GM19395 (cell line): Measurements from ENCODE around the gene SMPD3.

Experiments
- ATAC-seq: cut with Tn5 transposase; IDR thresholded peaks from one replicate; pipeline ENCODE4 v1.9.1; 2021; ENCODE audit warnings: mild to moderate bottlenecking, moderate library complexity; ENCODE audit not compliant: unreplicated experiment

Gene SMPD3

DNA sequence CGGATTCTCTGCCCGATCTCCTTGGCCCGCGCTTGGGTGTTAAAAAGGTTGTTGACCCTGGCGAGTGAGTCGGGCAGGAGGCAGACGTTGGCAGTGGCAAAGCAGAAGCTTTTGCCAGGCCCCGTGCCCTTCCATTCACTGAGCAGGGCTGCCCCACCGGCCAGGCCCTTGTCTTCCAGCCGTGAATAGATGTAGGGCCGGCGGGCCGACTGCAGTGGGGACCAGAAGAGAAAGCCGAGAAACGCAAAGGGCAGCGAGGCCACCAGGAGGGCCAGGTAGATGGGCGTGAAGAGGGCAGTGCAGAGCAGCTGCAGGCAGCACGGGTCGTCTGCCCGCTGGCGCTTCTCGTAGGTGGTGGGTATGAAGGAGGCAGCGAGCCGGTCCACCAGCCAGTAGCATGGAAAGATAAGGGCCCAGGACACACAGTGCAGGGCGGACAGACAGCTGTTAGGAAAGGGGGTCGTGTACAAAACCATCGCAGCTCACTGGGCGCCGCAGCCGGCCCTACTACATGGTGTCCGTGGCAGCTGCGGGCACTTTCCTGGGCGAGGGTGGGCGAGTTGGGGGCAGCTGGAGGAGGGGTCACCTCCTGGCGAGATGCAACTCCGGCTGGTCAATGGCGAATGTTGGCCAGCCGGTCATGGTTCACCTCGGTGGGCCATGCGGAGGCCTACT, 76.5 kb downstream of the SMPD3 start:
- no peak for ATAC-seq

DNA sequence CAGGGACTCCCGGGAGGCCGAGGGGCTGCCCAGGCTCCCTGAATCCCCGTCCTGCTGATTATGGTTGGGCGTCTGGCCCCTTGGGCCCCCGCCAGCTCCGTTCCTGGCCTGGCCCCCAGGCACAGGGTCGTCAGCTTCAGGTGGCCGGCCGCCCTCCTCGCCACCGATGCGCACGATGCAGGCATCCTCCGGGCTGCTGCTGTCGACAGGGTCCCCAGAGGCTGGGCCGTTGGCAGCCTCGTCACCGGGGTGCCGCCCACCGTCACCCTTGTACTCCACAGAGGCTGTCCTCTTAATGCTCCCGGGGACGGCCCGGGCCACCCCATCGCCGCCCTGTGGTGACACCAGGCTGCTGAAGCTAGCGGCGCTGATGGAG, 77.0 kb downstream of the SMPD3 start:
- ATAC-seq = no peak

DNA sequence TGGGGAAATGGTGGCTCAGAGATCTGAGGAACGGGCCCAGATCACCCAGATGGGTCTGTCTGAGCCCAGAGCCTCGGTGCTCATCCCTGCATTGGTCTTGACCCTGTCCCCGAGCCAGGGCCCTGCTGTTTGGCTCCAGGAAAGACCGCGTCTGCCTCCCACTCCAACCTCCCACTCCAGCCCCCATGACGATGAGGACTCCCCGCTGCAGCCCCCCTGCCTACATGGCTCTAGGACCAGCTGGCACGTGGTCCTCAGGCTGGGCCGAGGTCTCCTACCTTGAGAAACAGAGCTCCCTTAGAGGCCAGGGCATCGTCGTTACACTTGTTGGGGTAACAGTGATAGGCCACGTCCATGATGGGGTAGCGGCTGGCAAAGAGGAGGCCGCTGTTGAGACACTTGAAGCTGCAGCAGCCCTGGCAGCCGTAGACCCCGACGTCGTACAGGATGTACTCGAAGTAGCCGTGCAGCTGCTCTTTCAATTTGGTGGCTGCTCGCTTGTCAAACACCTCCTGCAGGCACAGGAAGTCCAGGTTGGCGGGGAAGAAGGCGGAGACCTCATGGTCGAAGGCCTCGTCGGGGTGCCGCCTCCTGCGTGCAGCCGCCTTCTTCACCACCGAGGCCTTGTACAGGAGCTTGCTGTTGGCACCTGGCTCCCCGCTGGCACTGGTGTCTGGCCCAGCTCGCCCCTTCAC, 77.6 kb downstream of the SMPD3 start:
- ATAC-seq = no peak

DNA sequence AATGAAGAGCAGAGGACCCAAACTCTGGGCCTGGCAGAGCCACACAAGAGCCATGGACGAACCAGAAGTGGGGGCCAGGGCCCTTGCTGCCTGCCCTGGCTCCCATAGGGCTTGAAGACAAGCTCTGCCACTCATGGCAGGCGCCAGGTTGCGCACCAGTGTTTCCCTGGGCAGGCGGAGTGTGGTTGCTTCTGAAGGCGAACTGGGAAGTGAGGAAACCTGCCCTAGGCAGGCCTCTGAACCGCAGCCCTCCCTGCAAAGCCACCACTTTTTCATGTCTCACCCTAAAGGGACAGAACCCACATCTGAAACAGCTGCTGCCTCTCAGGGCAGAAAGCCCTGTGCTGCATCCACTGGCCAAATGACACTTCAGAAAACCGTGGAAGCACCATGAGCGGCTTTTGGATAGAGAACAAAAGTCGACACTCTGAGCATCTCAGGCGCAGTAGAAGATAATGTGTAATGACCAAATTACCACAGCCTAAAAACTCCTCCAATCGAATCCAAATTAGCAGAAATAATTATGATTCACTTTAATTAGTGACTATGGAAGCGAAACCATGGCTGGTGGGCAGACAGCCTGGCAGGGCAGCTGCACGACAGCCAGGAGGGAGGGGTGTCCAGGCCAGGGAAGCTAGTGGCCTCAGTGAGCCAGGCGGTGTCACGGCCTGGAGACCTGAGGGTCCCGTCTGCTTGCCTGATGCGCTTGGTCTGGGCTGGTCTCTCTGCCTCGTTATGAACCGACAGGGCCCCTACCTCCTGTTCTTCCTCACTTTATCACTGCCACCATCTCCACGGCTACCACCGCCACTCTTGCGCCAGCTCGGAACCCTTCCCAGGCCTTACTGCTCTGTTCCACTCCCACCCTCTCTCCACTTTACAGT, 78.4 kb downstream of the SMPD3 start:
- ATAC-seq = peak; percentile 71

DNA sequence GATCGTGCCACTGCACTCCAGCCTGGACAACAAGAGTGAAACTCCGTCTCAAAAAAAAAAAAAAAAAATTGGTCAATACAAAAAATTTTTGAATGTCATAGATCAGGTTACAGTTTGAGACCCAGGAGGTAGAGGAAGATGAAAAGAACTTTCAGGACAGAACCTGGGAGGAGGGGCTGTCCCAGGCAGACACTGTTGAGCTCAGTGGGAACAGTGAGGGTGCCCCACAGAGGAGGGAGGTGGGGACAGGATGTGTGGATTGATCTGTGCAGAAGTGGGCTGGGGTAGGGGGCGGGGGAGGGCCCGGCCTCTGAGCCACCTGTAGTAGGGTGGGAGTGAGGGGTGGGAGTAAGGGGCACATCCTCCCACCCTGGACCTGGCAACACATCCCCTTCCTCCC, 79.1 kb downstream of the SMPD3 start:
- no peak for ATAC-seq

DNA sequence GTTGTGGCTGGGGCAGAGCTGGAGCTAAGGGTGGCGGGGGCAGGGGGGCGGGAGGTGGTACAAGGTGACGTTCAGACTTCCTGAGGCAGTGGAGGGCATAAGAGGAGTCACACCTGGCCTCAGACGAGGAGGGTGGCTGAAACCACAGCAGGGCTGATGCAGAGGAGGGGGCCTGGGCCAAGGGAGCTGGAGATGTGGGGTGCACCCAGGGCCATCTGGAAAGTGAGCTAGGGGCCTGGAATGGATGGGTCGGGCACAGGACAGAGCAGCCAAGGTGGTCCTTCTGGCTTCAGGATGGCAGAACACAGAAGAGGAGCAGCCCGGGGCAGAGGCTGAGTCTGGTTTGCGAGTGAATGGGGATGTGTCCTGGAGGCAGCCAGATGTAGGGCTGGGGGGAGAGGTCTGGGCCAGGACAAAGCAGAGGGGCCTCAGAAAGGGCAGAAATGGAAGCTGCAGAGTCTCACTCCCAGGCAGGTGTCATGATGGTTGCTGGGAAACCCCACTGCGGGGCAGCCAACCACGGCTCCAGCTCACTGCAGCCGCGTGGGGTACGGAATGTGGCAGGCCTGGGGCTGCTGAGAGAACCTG, 79.9 kb downstream of the SMPD3 start:
- no peak for ATAC-seq

DNA sequence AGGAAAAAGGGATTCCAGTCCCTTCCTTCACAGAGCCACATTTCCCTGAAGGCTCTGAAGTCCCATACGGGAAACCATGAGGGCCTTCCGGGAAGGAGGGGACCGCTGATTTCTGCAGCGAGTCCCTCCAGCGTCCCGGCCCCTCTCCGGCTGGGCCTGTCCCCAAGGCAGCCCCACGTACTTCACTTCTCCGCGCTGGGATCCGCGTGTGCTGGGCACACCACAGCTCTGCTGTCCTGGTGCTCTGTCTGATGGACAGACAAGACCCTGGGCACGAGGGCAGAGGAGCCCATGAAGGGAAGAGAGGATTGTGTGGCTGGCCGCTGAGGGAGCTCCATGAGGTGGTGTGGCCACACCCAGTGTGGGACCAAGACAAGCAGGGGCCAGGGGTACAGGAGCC, 80.4 kb downstream of the SMPD3 start:
- no peak for ATAC-seq

DNA sequence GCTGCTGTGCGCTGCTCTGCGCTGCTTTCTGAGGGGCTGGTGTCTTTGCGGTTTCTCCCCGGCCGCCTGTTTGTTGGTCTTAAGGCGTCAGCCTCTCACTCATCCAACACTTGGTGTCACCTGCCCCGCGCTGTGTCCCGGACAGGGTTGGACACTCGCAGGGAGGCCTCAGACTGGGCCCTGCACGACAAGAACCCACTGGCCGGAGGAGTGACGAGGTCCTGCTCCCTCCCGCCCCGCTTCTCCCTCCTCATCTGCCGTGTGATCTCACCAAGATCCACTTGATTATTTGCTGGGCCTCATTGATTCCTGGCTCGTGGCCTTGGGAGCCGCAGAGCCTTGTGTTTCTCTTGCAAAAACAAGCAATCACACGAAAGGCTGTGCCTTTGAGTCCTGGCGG, 80.9 kb downstream of the SMPD3 start:
- no peak for ATAC-seq

DNA sequence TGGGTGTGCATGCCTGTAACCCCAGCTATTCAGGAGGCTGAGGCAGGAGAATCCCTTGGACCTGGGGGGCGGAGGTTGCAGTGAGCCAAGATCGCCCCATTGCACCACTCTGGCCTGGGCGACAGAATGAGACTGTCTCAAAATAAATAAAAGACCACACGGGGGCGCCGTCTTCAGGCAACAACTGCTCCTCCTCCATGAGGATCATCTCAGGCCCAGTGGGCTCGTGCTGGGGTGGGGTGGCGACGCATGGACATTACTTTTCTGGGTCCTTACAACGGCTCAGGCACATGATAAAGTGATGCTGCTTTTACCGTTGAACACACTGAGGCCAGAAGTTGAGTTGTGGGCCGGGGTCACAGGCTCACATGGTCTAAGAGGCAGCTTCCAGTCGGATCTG, 81.3 kb downstream of the SMPD3 start:
- ATAC-seq = no peak

DNA sequence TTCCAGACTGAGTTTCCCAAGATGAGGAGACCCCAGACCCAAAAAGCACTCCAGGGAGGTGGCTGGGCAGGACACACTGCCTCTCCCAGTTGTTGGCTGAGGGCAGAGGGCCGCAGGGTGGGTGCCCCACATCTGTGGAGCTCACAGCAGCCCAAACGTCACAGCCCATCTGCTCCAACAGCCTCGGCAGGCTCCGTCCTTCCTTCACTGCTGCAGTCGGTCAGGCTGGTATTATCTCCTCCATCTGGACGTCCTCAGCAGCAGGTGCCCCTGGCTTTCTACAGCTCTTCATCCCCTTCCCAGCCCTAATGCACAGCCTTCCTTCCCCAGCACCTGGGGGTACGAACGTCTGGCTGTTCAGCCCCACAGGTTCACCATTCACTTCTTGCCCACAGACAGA, 82.2 kb downstream of the SMPD3 start:
- no peak for ATAC-seq

DNA sequence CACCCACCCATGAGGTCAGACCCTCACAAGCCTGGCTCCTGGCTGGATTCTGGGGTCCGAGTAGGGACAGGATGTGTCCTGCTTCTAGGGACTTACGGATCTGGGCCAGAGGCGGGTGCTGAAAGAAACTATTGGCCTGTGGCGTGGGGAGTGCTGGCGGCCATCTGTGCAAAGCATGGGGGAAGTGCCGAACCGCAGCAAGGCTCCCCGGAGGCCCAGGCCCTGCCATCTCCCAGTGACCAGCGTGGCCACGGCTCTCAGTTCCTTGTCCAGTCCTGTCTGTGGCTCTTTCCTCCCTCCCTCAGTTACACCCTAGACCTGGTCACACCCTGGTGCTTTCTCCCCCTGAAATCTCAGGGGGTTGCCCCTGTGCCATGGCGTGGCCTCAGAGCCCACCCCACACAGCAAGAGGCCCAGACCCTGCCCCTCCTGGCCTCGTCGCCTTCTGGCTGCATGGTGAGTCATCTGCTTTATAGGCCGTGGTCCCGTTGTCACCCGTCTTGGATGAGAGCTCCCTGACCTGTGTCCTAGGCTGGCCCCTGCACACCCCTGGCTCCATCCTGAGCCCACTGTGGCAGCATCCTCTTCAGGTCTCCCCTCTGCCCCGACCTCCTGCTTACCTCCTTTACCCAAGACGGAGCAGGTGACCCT, 83.0 kb downstream of the SMPD3 start:
- ATAC-seq = no peak

DNA sequence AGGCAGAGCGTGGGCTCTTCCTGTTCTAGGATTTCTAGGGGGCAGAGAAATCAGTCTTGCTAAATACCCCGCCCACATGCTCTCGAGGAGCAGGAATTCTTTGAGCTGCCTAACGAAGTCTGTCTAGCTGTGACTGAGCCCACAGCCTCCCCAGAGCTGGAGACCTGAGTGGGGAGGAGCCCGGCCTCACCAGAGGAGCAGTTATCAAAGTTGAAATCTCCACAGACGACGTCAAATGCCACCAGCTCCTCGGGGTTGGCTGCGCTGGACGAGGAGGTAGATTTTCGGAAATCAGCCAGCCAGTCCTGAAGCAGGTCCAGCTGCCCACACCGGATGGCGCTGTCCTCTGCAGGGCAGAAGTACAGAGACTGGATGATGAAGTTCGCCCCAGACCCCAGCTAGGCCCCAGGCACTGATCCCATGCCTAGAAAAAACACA, 83.7 kb downstream of the SMPD3 start:
- no peak for ATAC-seq

DNA sequence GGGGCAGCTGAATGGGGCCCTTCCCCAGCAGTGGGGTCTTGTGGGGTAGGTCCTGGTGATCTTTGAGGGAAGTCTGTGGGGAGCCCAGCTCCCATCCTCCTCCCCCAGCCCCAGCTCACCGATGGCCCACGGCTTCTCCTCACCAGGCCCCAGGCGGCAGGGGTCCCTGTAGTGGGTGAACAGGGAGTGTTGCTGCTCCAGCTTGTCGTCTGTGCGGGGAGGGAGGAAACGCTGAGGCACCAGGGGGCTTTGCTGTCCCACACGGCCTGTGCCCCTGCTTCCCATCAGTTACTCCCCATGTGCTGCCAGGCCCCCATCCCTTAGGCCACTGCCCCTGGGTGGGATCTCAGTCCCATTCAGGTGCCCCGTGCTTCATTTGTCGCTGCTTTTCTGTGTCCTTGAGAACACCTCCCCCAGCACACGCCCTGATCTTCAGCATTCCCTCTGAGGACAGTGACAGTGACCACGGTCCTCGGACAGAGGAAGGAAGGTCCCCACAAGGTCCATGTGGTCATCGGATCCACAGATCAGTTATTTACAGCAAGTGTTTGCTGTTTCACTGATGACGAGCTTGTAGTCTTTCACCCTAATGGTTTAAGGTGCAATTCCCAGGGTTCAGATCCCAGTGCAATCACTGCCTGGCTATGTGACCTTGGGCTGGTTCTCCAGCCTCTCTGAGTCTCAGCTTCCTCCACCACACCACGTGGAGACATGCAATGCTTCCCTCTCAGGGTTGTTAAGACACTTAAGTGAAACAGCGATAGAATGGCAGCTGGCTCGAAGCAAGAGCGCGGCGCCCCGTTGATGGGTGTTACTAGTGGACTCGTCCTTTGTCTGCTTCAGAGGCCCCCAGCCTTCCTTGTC, 84.4 kb downstream of the SMPD3 start:
- no peak for ATAC-seq

DNA sequence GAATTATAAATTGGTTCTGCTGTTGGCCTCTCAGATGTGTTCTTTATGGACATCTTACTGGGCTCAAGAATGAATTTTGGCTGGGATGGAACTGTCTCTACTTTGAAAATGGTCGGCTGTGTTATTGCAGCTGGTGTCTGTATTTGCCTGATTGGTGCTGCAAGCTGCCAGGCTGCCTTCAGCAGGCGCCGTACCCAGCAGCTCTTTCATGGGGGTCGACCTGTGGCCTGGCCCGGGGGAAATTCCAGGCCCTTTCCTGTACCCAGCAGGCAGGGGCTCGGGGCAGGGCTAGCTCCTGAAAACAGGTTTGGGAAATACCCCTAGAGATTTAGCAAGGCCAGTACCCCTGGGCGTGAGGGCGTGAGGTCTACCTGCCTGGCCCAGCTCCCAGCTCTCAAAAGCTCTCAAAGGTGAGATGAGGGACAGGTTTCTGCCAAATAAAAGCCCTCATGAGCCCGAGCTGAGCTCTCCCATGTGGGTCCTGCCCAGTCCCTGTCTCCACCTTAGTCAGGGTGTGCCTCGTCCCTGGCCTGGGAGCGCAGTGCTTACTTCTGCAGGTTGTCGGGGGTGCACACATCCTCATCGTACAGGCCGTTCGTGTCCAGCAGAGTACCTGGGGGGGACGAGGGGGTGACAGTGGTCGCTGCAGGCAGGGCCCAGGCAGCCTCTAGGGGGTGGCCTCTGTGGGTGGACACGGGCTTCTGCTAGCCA, 85.2 kb downstream of the SMPD3 start:
- ATAC-seq = no peak

DNA sequence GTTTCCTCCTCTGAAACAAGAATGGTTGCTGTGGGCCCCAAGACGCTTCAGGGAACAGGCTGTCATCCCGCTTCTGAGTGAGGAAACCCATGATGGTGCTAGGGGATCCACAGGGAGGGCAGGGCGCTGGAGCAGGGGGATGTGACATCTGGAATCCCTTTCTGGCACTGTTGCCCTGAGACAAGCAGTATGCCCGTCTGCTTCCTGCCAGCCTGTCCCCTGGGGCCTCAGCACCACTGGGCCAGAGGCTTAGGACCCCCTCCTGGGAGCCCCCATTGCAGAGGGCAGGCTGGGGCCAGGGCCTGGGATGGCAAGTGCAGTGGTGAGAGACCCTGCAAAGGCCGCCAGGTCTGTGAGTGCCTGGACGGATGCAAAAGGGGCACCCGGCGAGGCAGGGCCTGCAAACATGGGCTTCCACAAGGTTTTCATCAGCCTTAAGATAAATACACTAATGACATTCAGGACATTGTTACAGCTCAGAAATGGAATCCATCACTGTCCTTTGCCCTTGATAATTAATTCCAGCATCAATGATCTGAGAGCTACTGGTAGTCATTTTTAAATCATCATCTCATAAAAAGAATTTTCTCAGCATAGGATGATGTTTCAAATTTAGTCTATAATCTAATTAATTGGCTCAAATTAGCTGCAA, 85.9 kb downstream of the SMPD3 start:
- no peak for ATAC-seq

DNA sequence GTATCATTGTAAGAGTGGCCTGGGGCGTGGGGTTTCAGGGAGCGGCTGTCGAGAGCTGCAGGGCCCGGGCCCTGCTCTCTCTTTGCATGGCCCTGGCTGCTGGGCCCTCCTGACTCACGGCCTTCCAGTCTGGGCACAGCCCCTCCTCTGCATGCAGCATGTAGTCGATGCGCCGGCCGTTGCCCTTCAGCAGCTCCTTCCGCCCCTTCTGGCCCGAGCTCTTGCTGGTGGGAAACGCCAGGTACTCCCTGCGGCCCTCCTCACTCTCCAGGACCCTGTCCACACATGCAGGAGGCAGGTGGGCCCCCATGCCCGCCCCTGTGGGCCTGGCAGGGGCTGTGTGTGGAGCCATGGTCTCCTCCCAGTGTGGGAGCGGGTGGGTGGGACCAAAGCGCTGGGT, 86.8 kb downstream of the SMPD3 start:
- no peak for ATAC-seq

DNA sequence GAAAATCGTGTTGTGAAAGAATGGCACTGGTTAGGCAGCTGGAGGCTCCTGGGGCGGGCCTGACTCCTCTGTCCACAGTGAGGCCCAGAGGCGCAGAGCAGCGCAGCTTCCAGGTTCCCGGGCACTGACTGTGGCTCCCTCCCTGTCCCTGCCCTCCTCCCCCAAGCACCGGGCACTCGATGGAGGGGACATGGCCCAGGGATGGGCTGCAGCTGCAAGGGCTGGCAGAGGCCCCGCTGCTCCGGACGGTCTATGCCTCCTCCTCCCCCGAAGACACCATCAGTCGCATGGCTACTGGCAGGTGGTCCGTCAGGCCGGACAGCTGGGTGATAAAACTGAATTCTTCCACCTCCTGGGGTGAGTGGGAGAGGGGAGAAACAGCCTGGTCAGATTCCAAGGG, 87.4 kb downstream of the SMPD3 start:
- no peak for ATAC-seq

DNA sequence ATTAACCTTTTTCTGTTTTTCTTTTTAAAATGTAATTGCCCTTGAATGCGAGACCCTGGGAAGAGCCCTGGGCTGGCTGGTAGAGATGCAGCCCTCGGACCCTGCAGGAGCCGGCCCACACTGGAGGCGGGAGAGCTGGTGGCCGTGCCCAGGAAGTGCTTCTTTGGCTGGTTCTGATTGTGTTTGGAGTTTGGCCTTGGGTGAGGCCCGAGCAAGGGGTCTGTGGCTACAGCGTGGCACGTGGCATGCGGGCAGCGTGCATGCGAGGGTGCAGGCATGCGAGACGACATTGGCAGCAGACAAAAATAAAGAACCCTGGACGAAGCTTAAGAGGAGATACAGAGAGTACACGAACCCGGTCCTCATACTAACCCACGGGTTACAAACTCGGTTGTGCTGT, 87.8 kb downstream of the SMPD3 start:
- no peak for ATAC-seq
